DOHH2 (cell line): Measurements from ENCODE around the gene ARL4A.

Experiments used
- H3F3A ChIP-seq: fragments of 200-600 bp; sonication (generic), shearing (Covaris generic); 2 replicates; pipeline ENCODE4 v1.6.0; 2016; ENCODE audit warnings: antibody characterized with exemption, mild to moderate bottlenecking; ENCODE audit not compliant: control insufficient read depth, insufficient read depth
- H3K27ac ChIP-seq: fragments of 200-600 bp; sonication (generic); 2 replicates; pipeline ENCODE4 v1.5.1; 2014; ENCODE audit warnings: low read depth, mild to moderate bottlenecking, low read length, moderate library complexity
- H3K27me3 ChIP-seq: fragments of 200-600 bp; sonication (generic); 2 replicates; pipeline ENCODE4 v1.6.1; 2014; ENCODE audit warnings: mild to moderate bottlenecking, low read length, mixed read lengths; ENCODE audit not compliant: control insufficient read depth
- H3K36me3 ChIP-seq: fragments of 200-600 bp; sonication (generic); 2 replicates; pipeline ENCODE4 v1.6.1; 2014; ENCODE audit warnings: mild to moderate bottlenecking, low read length, moderate library complexity, mixed read lengths; ENCODE audit not compliant: control insufficient read depth
- H3K4me1 ChIP-seq: fragments of 200-600 bp; sonication (generic); 2 replicates; pipeline ENCODE4 v1.6.1; 2014; ENCODE audit warnings: mild to moderate bottlenecking, low read length, mixed read lengths; ENCODE audit not compliant: control insufficient read depth
- H3K4me2 ChIP-seq: fragments of 200-600 bp; sonication (generic); 2 replicates; pipeline ENCODE4 v1.6.0; 2014; ENCODE audit warnings: mild to moderate bottlenecking, low read length, moderate library complexity
- H3K4me3 ChIP-seq: fragments of 200-600 bp; sonication (generic); 2 replicates; pipeline ENCODE4 v1.5.1; 2014; ENCODE audit warnings: mild to moderate bottlenecking, low read length, mixed read lengths
- H3K79me2 ChIP-seq: fragments of 200-600 bp; sonication (generic); 2 replicates; pipeline ENCODE4 v1.6.1; 2014; ENCODE audit warnings: mild to moderate bottlenecking, low read length, mixed read lengths; ENCODE audit not compliant: control insufficient read depth
- H3K9me2 ChIP-seq: fragments of 200-600 bp; sonication (generic); replicated peaks from 2 replicates; pipeline ENCODE4 v1.6.1; 2014; ENCODE audit warnings: mild to moderate bottlenecking, low read length, mixed read lengths; ENCODE audit not compliant: control insufficient read depth
- H3K9me3 ChIP-seq: fragments of 200-600 bp; sonication (generic); 2 replicates; pipeline ENCODE4 v1.6.1; 2014; ENCODE audit warnings: antibody characterized with exemption, low read length, mixed read lengths; ENCODE audit not compliant: control insufficient read depth, insufficient read depth
- H4K20me1 ChIP-seq: fragments of 200-600 bp; sonication (generic); 2 replicates; pipeline ENCODE4 v1.6.0; 2014; ENCODE audit warnings: low read depth, mild to moderate bottlenecking, antibody characterized with exemption, low read length, moderate library complexity; ENCODE audit not compliant: control insufficient read depth, insufficient read depth
- EZH2phosphoT487 ChIP-seq: fragments of 200-600 bp; sonication (generic); IDR thresholded peaks from 2 replicates; pipeline ENCODE4 v1.6.1; 2017; ENCODE audit warnings: borderline replicate concordance, mild to moderate bottlenecking, antibody characterized with exemption, low read length, moderate library complexity, mixed read lengths
- TF ChIP-seq, protein P1 (sequence below): fragments of 200-600 bp; sonication (generic); IDR thresholded peaks from one replicate; pipeline ENCODE4 v1.5.1; 2014; ENCODE audit warnings: antibody characterized with exemption, mild to moderate bottlenecking, low read depth, low read length; ENCODE audit not compliant: poor library complexity, severe bottlenecking

ARL4A gene

DNA sequence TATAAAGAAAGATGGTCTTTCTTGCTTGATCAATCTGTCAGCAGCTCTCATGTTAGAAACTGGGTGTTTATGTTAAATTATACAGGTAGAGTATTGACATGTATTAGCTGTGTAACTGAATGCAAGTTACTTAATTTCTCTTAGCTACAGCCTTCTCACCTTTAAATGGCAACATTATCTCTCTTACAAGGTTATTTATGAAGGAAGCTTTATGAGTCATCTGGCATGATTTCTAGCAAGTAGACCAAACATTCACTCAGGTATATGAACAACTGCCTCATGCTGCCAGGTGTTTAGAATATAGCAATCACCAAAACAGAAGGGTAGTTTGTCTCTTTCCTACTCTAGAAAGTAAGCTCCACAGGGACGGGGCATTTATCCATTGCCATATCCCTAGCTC is 8.5 kb downstream of the ARL4A start:
- H3K27me3 ChIP-seq: no peaks in the 10 kb centered on the region
- no peak for TF ChIP-seq EZH2phosphoT487
- TF ChIP-seq, protein P1, sequence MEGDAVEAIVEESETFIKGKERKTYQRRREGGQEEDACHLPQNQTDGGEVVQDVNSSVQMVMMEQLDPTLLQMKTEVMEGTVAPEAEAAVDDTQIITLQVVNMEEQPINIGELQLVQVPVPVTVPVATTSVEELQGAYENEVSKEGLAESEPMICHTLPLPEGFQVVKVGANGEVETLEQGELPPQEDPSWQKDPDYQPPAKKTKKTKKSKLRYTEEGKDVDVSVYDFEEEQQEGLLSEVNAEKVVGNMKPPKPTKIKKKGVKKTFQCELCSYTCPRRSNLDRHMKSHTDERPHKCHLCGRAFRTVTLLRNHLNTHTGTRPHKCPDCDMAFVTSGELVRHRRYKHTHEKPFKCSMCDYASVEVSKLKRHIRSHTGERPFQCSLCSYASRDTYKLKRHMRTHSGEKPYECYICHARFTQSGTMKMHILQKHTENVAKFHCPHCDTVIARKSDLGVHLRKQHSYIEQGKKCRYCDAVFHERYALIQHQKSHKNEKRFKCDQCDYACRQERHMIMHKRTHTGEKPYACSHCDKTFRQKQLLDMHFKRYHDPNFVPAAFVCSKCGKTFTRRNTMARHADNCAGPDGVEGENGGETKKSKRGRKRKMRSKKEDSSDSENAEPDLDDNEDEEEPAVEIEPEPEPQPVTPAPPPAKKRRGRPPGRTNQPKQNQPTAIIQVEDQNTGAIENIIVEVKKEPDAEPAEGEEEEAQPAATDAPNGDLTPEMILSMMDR: no peak
- H3K27ac ChIP-seq: no peak overlapping the region
- no peaks in the 10 kb centered on the region for H3K9me2 ChIP-seq
- no peak overlapping the region for H3K4me3 ChIP-seq
- H3K4me2 ChIP-seq: no peak overlapping the region
- no peaks in the 10 kb centered on the region for H3K79me2 ChIP-seq
- H3K9me3 ChIP-seq: peaks cover 7% of the 10 kb centered on the region; the same call in 1 of the 2 replicates
- no peaks in the 10 kb centered on the region for H3F3A ChIP-seq
- no peaks in the 10 kb centered on the region for H3K4me1 ChIP-seq
- no peaks in the 10 kb centered on the region for H3K36me3 ChIP-seq
- H4K20me1 ChIP-seq: no peaks in the 10 kb centered on the region; the same call in 1 of the 2 replicates

GRCh38 chr7:12699299-12699698 is 11.9 kb downstream of the ARL4A start:
- H3K9me2 ChIP-seq: no peaks in the 10 kb centered on the region
- H3K9me3 ChIP-seq: peaks cover 9% of the 10 kb centered on the region; the same call in 1 of the 2 replicates
- H3K36me3 ChIP-seq: no peaks in the 10 kb centered on the region
- no peaks in the 10 kb centered on the region for H3K4me1 ChIP-seq
- no peaks in the 10 kb centered on the region for H4K20me1 ChIP-seq
- no peaks in the 10 kb centered on the region for H3F3A ChIP-seq
- no peak overlapping the region for H3K27ac ChIP-seq
- TF ChIP-seq EZH2phosphoT487: no peak
- TF ChIP-seq, protein P1: no peak
- H3K79me2 ChIP-seq: no peaks in the 10 kb centered on the region
- no peak overlapping the region for H3K4me2 ChIP-seq
- no peak overlapping the region for H3K4me3 ChIP-seq
- H3K27me3 ChIP-seq: no peaks in the 10 kb centered on the region

DNA sequence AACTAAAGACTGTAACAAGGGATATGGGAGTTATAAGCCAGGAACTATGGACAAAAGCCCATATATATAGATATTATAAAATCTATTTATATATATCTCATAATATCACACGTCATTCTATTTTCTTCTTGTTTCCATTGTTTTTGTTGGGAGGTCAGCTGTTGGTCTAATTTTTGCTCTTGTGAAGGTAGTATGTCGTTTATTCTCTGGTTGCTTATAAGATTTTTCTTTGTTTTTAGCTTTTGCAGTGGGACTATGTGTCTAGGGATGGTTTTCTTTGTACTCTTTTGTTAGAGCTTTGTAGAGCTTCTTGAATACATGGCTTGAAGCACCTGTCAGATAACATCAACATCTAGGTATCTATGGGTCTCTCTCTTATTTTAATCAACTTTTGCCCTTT is 14.0 kb downstream of the ARL4A start:
- Histone ChIP-seq H3K9me2 (no peaks in the 10 kb centered on the region), H4K20me1 (no peaks in the 10 kb centered on the region), H3F3A (no peaks in the 10 kb centered on the region), H3K4me3 (no peak overlapping the region), H3K4me1 (no peaks in the 10 kb centered on the region), H3K27ac (no peak overlapping the region), H3K27me3 (no peaks in the 10 kb centered on the region), H3K9me3 (peaks cover 9% of the 10 kb centered on the region; the same call in 1 of the 2 replicates), H3K79me2 (no peaks in the 10 kb centered on the region), H3K4me2 (no peak overlapping the region), H3K36me3 (no peaks in the 10 kb centered on the region)
- TF ChIP-seq EZH2phosphoT487: no peak
- TF ChIP-seq, protein P1: no peak
